Stimulated activated CD4-positive, alpha-beta T cell treated with anti-CD3 and anti-CD28 coated beads, Interleukin-15, amount 100 ng/mL, for 48 hours (primary cell): ENCODE results near the gene DDAH1.

Experiments
- DNase-seq, 2 donors: peaks; one replicate each; pipeline ENCODE4 v3.0.0-alpha.2; 2020; ENCODE audit warnings: low read depth in 2 of 2

The DDAH1 gene

GRCh38 chr1:85393490-85393889 lies 71.5 kb downstream of the DDAH1 start:
- DNase-seq = no peak

GRCh38 chr1:85388416-85388815 lies 76.5 kb downstream of the DDAH1 start:
- no peak for DNase-seq

- no peak for DNase-seq
Observed at GRCh38 chr1:85387781-85388180, 77.2 kb downstream of the DDAH1 start.

GRCh38 chr1:85386068-85386722 lies 78.8 kb downstream of the DDAH1 start:
- DNase-seq = no peak

- DNase-seq = no peak
Observed at GRCh38 chr1:85379203-85380136, 85.5 kb downstream of the DDAH1 start.

GRCh38 chr1:85378534-85378933 lies 86.4 kb downstream of the DDAH1 start:
- DNase-seq = no peak

GRCh38 chr1:85376356-85376755 lies 88.6 kb downstream of the DDAH1 start:
- DNase-seq = no peak

- DNase-seq = no peak
Observed at GRCh38 chr1:85375493-85375892, 89.5 kb downstream of the DDAH1 start.

- no peak for DNase-seq
Observed at GRCh38 chr1:85374160-85374559, 90.8 kb downstream of the DDAH1 start.

- DNase-seq = no peak
Observed at GRCh38 chr1:85373378-85373708, 91.6 kb downstream of the DDAH1 start.

GRCh38 chr1:85372683-85373377 lies 92.1 kb downstream of the DDAH1 start:
- DNase-seq = no peak

GRCh38 chr1:85371021-85371420 lies 93.9 kb downstream of the DDAH1 start:
- DNase-seq = no peak

GRCh38 chr1:85368073-85368770 lies 96.7 kb downstream of the DDAH1 start:
- no peak for DNase-seq

- DNase-seq = no peak
Observed at GRCh38 chr1:85366391-85367170, 98.4 kb downstream of the DDAH1 start.

GRCh38 chr1:85365851-85366250 lies 99.1 kb downstream of the DDAH1 start:
- no peak for DNase-seq

- DNase-seq = no peak
Observed at GRCh38 chr1:85363521-85363920, 101.4 kb downstream of the DDAH1 start.

GRCh38 chr1:85363092-85363491 lies 101.9 kb downstream of the DDAH1 start:
- no peak for DNase-seq

- no peak for DNase-seq
Observed at GRCh38 chr1:85361606-85362296, 103.2 kb downstream of the DDAH1 start.

- no peak for DNase-seq
Observed at GRCh38 chr1:85360730-85361493, 104.0 kb downstream of the DDAH1 start.
